ENCODE data around the gene ARAP1. TPM values are rescaled to one million over a fixed set of nuclear protein-coding genes. Genes with fewer than 3 reads are reported as not detected.

ARAP1 gene
- polyA plus RNA-seq, 1 donor (not counting 4 experiments of a cell fraction or from before 2014, with no cell fraction given) = 32.8 TPM

GRCh38 chr11:72739240-72740059, 12.8 kb downstream of the ARAP1 start:
- Histone ChIP-seq H2AFZ (ENCODE audit: control insufficient read depth, low read length) (no peak overlapping the region), H3K27ac (ENCODE audit: control insufficient read depth, insufficient read depth, low read length) (no peak overlapping the region), H3K4me1 (ENCODE audit: control insufficient read depth, extremely low read depth, insufficient read depth, low read length) (peaks cover 58% of the 10 kb centered on the region), H4K20me1 (ENCODE audit: control insufficient read depth, extremely low read depth, insufficient read depth, low read length) (no peaks in the 10 kb centered on the region), H3K79me2 (ENCODE audit: control insufficient read depth, insufficient read depth, low read length) (peaks cover 35% of the 10 kb centered on the region), H3K27me3 (ENCODE audit: control insufficient read depth, extremely low read depth, insufficient read depth, low read length) (no peaks in the 10 kb centered on the region), H3K9me1 (ENCODE audit: control insufficient read depth, extremely low read depth, insufficient read depth, low read length) (peaks cover 6% of the 10 kb centered on the region), H3K9ac (ENCODE audit: control insufficient read depth, extremely low read depth, insufficient read depth, low read length) (no peak overlapping the region), H3K4me2 (ENCODE audit: control insufficient read depth, extremely low read depth, insufficient read depth, low read depth, low read length) (no peak overlapping the region), H3K36me3 (ENCODE audit: control insufficient read depth in 2 of 2, extremely low read depth in 1 of 2, insufficient read depth in 2 of 2, low read length in 2 of 2) (peaks cover 0 to 14% of the 10 kb centered on the region in 2 experiments), H3K9me3 (ENCODE audit: control insufficient read depth, low read depth, low read length) (no peaks in the 10 kb centered on the region), H3K4me3 (ENCODE audit: control insufficient read depth in 2 of 3, extremely low read depth in 1 of 3, insufficient read depth in 2 of 3, low read depth in 1 of 3, low read length in 3 of 3) (no peak overlapping the region)
- TF ChIP-seq EZH2 (IDR thresholded peaks at IDR 0.05; ENCODE audit: low read length) (no peak), CTCF (optimal IDR thresholded peaks at IDR 0.05 in 1 of 3, IDR thresholded peaks at IDR 0.05 in 1 of 3, conservative IDR thresholded peaks at IDR 0.05 in 1 of 3; ENCODE audit: extremely low read depth in 1 of 3, insufficient read depth in 2 of 3, low read length in 3 of 3) (no peak)
- FAIRE-seq = no peak
- no peak for DNase-seq (ENCODE audit: low read depth, low spot score)
- dilution Hi-C loops (cut with MboI; ENCODE audit: extremely low pct_ligation_motif_present, low sequenced_read_pairs) = no loop called here

- Histone ChIP-seq H4K20me1 (ENCODE audit: control insufficient read depth, extremely low read depth, insufficient read depth, low read length) (no peaks in the 10 kb centered on the region), H3K9me1 (ENCODE audit: control insufficient read depth, extremely low read depth, insufficient read depth, low read length) (peaks cover 6% of the 10 kb centered on the region), H3K27ac (ENCODE audit: control insufficient read depth, insufficient read depth, low read length) (no peak overlapping the region), H3K4me3 (ENCODE audit: control insufficient read depth in 2 of 3, extremely low read depth in 1 of 3, insufficient read depth in 2 of 3, low read depth in 1 of 3, low read length in 3 of 3) (no peak overlapping the region), H2AFZ (ENCODE audit: control insufficient read depth, low read length) (no peak overlapping the region), H3K27me3 (ENCODE audit: control insufficient read depth, extremely low read depth, insufficient read depth, low read length) (no peaks in the 10 kb centered on the region), H3K9me3 (ENCODE audit: control insufficient read depth, low read depth, low read length) (no peaks in the 10 kb centered on the region), H3K36me3 (ENCODE audit: control insufficient read depth in 2 of 2, extremely low read depth in 1 of 2, insufficient read depth in 2 of 2, low read length in 2 of 2) (peaks cover 0 to 14% of the 10 kb centered on the region in 2 experiments), H3K4me2 (ENCODE audit: control insufficient read depth, extremely low read depth, insufficient read depth, low read depth, low read length) (no peak overlapping the region), H3K9ac (ENCODE audit: control insufficient read depth, extremely low read depth, insufficient read depth, low read length) (no peak overlapping the region), H3K4me1 (ENCODE audit: control insufficient read depth, extremely low read depth, insufficient read depth, low read length) (peaks cover 55% of the 10 kb centered on the region), H3K79me2 (ENCODE audit: control insufficient read depth, insufficient read depth, low read length) (peaks cover 27% of the 10 kb centered on the region)
- dilution Hi-C loops (cut with MboI; ENCODE audit: extremely low pct_ligation_motif_present, low sequenced_read_pairs) = no loop called here
- DNase-seq (ENCODE audit: low read depth, low spot score) (no peak), FAIRE-seq (no peak)
- TF ChIP-seq EZH2 (IDR thresholded peaks at IDR 0.05; ENCODE audit: low read length) (no peak), CTCF (optimal IDR thresholded peaks at IDR 0.05 in 1 of 3, IDR thresholded peaks at IDR 0.05 in 1 of 3, conservative IDR thresholded peaks at IDR 0.05 in 1 of 3; ENCODE audit: extremely low read depth in 1 of 3, insufficient read depth in 2 of 3, low read length in 3 of 3) (no peak)
These were observed 13.7 kb downstream of the ARAP1 start for GRCh38 chr11:72738199-72739141.
